T-helper 1 cell treated with Interleukin-12 subunit alpha and Interleukin-12 subunit beta and Interleukin-4 antibody, amounts not matched to agents 30 ng/mL and 1 ng/mL, for 36 hours (primary cell): ENCODE results near the gene CARD10. TPM values are rescaled to one million over a fixed set of nuclear protein-coding genes. Genes with fewer than 3 reads are reported as not detected.

Source experiments
- intact Hi-C: fragments of 100-400 bp; cut with micrococcal nuclease; formaldehyde crosslinking; loops from one replicate; pipeline ENCODE4 v1.15.1; 2024
- total RNA-seq: library from RNA; stranded (reverse); gene quantifications from 2 replicates; pipeline ENCODE4 v1.2.3, GENCODE V29; 2022

The CARD10 gene
- total RNA-seq, 1 donor from 2014 or later, result not detected

DNA sequence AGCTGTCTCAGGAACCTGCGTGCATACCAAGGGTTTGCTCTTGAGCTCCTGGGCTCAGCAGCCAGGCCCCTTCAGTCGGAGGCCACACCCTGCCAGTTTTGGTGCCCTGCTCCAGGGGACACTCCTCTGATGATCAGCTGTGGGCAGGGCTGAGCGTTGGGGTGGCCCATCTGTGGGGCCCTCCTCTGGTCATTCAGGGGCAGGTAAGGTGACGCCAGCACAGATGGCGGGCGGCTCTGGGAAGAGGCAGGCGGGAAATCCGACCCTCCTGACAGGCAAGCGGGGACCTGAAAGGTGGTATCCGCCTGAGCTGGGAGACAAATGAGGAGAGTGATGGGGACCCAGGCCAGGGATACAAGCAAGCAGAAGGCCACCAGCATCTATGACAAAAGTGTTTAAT is 29.2 kb downstream of the CARD10 start:
- intact Hi-C loops, result loop anchor here (10.0 kb wide), 1 partner anchor 195 kb away; the partner anchor contains the start of gene NOL12

DNA sequence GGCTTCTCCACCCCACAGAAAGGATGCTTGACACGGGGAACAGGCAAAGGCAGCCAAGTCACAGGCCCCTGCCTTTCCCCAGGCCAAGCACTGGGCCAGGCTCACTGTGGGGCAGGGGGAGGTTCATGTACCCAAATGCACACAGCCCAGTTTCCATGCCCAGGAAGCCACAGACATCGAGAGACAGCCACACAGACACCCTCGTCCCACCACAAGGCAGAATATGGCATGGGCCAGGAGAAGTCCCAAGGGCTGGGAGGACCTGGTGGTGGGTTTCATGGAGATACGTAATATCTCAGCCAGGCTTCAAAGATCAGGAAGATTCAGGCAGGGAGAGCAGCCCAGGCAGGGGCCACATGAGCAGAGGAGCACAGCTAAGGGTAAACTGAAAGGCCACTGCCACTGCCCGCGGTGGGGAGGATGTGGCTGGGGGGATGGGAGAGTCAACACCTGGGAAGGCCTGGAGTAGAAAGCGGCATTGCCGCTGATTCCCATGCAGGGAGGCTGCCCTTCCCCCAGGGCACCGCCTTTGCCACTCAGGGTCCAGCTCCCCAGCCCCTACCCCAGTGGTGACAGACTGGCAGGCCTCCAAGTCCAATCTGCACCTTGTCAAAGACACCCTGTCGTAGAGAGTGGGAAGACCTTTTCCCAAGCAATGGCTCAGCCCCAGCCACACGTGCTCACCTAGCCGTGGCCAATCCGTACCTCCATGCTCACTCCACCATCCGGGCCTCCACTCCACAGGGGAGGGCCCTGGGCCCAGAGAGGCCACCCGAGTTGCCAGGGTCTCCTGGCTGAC is 30.7 kb downstream of the CARD10 start:
- intact Hi-C loops, result loop anchor here (10.0 kb wide), 1 partner anchor 196 kb away; the partner anchor contains the start of gene NOL12

DNA sequence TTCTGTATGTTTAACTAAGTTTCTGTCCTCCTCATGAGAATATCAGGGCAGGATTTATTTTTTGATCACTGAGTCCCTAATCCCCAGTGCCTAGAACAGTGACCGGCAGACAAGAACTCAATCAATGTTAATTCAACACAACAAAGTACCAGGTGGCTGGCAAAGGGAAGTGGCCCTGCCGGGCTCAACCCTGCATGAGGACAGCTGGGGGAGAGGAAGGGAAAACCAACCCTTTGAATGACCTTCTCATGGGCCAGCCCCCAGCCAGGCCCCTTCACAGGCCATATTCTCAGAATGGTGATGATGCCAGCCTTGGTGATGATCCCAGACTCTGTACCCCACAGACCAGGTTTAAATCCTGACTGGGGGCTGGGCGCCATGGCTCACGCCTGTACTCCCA is 31.6 kb downstream of the CARD10 start:
- intact Hi-C loops, result loop anchor here (10.0 kb wide), 1 partner anchor 197 kb away; the partner anchor contains the start of gene NOL12

DNA sequence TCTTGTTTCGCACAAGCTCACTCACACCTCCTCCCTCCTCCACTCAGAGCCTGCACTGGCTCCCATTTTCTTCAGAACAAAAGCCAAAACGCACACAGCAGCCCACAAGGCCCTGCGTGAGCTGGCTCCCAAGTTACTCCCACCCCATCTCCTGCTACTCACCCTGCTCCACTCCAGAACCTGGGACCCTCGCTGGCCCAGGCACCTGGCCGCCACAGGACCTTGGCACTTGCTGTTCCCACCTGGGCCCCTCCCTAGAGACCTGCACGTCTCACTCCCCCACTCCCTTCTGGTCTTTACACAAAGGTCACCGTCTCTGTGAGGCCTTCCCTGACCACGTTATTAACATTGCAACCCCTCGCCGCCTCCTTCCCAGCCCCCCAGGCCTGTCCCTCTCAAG is 32.1 kb downstream of the CARD10 start:
- intact Hi-C loops, result loop anchor here (10.0 kb wide), 1 partner anchor 198 kb away; the partner anchor contains the start of gene NOL12

DNA sequence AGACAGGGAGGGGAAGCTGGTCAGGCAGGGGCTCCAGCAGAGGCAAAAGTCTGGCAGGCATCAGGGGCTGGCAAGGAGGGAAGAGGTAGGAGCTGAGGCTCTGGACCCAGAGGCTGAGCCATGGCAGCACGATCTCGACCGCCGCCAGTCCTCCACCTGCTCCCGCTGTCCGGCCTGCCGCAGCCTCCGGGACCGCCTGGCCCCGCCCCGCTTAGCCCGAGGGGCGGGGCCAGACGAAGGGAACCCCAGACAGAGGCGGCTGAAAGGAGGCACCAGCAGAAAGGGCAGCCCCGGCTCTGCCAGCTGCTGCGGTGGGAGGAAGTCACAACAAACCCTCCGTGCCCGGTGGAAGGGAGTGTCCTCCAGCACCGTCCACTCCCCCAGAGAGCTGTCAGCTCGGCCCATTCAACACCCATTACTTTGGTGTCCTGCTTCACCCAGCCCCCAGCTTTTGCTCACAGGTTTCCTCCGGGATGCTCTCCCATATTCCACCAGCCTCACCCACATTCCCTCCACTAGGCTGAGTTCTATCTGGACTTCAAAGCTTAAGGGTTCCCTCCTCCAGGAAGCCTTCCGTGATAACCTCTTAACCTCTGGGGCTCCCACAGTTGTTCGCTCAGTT is 32.9 kb downstream of the CARD10 start, which contains the start of gene MFNG:
Gene MFNG, minus strand, starts transcription at position 161 of the 622 bp plus-strand sequence. CDS start 207 bp downstream, outside the sequence.
- intact Hi-C loops, result loop anchor here (1.0 to 10.0 kb wide), 3 partner anchors 81 to 198 kb away; partner anchors contain the start of gene NOL12

DNA sequence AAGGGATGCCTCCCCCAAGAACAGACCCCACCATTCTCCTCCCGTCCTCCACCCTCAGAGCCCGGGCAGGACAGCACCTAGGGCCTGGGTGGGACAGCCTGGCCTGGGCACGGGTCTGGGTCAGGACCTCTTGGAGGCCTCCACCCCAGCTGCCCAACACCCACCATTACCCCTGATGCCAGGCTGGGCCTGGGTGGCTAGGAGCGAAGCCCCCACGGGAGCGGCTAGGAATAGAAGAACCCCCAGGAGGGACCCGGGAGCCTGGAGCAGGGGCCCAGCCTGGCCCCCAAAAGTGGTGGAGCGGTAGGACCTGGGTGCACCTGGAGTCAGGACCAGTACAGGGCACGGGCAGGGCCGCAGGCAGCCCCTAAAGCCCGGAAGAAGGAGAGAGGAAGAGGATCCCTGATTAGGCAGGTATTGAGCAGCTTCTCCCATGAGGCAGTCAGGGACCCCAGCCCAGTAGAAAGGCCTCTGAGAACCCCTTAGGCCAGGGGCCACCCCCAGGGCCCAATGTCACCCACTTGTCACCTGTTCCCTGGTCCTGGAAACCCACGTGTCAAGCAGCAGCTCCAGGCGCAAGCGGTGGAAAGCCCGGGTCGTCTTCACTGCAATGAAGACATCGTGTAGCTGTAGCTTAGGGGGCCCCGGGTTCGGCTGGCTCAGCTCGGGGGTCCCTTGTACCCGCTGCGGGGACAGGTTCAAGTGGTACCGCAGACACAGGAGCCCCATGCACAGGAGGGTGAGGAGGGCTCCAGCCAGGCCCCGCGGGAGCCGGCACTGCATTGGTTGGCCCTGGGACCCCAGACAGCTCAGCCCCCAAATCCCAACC is 33.6 kb downstream of the CARD10 start:
- intact Hi-C loops, result loop anchor here (1.0 to 10.0 kb wide), 3 partner anchors 82 to 199 kb away; partner anchors contain the start of gene NOL12

DNA sequence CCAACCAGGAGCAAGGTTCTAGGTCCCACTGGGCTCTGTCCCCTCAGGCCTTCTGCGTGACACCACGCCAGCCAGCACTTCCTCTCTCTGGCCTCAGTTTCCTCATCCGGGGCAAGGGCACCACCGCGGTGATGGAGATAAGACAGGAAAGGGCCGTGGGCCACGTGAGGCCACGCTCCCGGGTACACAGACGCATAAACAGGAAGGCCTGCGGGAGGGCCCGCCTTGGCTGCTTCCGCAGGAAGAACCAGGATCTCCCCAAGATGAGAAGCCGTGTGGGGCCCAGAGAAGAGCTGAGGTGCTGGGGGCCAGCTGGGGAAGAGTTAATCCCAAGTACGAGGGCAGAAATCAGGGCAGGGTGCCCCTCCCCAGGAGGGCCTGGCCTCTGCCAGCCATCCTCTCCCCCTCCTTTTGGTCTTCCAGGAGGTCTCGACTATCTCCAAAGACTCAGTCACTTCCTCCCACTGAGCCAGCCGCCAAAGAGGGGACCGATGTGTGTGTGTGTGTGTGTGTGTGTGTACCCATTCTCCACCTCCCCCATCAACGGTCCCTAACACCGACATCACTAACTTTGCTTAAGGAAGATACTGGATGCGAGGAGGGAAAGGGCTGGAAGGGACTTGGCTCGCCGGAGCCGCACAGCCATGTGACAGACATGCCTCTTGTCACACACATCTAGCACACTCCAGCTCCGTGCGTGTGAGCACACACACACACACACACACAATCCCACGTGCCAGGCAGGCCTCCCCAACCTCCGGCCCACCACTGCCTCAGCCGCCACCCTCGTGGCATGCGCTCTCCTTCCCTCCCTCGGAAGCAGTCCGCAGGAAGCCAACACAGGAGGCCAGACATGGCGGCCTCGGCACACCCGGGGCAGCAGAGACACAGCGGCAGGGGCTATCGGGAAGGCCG is 34.5 kb downstream of the CARD10 start:
- intact Hi-C loops, result loop anchor here (1.0 to 10.0 kb wide), 4 partner anchors 123 to 708 kb away; partner anchors contain the start of genes IFT27 and NOL12

DNA sequence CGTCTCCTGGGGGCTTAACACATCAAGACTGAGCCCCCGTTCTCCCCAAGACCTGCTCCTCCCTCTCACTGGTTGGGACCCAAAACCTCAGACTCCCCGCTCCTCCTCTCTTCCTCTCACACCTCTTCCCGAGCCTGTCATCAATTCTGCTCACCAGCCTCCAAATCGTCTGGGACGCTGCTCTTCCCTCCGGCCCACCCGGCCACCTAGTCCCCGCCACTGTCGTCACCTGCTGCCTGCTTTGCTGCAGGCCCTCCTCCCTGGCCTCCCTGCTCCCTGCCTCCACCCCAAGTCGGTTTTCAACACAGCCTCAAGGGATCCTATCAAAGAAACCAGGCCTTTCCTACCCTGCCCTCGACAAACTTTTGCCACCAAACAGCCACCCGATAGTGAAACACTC is 36.2 kb downstream of the CARD10 start:
- intact Hi-C loops, result loop anchor here (10.0 kb wide), 1 partner anchor 202 kb away; the partner anchor contains the start of gene NOL12

DNA sequence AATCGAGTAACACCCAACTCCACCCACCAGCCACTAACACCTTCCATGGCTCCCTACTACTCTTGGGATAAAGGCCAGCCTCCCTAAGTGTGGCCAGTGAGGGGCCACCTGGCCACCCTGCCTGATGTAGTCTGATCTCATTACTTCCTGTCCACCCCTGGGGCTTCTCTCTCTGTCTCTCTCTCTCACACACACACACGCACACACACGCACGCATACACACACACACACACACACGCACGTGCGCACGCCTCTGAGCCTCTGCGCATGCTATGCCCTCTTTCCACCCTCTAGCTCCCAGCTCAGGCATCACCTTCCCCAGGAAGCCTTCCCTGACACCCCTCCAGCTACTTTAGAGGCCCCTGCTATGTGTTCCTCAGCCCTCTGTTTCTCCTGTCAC is 37.0 kb downstream of the CARD10 start:
- intact Hi-C loops, result loop anchor here (10.0 kb wide), 1 partner anchor 203 kb away; the partner anchor contains the start of gene NOL12

DNA sequence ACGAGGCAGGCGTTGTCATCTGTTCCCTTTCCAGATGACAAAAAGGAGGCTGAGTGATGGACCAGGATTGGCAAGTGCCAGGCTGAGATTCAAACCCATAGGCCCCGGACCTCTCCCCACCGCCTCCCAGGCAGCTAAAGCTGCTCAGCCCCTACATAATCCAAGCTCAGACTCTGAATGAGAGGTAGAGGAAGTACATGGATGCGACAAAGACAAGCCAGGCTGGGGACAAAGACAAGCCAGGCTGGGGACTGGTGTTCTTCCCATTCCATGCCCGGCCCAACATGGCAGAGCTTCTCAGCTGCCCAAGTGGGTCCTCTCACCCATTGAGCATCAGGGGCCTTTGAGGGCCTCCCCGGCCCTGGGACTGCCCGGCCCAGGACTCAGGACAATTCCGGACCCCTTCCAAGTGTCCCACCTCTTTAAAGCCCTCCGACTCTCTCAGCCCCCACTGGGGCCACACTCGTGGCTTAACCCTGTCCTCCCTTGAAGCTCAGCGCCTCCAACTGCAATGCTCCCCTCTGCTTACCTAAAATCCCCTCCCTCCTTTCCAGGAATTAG is 37.8 kb downstream of the CARD10 start:
- intact Hi-C loops, result loop anchor here (10.0 kb wide), 1 partner anchor 203 kb away; the partner anchor contains the start of gene NOL12

DNA sequence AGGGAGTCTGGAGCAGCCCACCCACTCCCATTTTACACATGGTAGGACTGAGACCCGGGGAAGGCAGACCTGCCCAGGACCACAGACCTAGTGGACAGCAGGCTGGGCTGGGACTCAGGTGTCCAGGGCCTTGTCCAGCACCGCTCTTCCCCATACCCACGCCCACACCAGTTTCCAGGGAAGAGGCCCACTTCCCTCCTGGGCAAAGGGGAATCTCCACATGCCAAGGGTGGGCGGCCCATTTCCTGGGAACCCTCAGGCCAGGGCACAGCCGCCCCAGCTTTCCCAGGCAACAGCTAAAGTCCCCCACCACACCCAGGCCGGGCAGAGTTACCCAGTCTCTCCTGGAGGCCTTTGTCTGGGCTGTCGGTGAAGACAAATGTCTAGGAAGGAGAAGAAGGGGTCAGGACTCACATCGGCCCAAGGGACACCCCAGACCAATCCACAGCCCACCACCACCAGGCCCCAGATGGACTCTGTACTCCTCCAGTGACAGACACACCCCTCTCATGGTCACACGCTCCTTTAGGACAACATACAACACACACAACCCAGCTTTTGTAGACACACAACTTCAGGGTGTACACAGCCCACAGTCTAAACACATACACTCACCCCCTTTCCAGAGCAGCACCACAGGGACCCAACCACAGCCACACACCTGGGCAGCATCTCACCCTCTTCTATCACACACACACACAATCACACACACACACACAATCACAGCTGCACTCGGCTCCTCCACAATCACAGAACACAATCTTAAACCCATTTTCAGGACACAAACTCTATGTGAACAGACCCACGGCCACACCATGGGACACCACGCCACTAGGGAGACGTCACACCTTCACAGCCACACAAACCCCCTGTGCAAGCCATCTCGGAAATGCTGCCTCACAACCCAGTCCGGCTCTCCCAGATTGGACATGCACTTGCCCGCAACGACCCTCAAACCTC is 38.5 kb downstream of the CARD10 start:
- intact Hi-C loops, result loop anchor here (10.0 kb wide), 1 partner anchor 204 kb away; the partner anchor contains the start of gene NOL12

DNA sequence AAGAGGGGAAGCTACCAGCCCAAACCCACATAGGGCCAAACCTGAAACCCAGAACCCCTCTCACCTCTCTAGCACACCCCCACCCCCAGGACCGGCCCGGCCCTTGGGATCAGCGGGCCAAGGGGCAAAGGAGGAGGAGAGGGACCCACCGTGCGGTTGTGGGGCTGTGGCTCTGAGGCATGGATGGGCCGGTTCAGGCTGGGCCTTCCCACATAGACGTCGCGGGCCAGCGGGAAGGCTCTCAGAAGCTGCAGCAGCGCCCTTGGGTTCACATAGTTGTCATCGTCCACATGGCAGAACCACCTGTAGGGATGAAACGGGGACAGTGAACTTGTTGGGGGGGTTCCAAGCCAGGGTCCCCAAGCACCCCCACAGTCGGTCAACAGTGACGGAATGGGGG is 40.0 kb downstream of the CARD10 start:
- intact Hi-C loops, result no loop called here

DNA sequence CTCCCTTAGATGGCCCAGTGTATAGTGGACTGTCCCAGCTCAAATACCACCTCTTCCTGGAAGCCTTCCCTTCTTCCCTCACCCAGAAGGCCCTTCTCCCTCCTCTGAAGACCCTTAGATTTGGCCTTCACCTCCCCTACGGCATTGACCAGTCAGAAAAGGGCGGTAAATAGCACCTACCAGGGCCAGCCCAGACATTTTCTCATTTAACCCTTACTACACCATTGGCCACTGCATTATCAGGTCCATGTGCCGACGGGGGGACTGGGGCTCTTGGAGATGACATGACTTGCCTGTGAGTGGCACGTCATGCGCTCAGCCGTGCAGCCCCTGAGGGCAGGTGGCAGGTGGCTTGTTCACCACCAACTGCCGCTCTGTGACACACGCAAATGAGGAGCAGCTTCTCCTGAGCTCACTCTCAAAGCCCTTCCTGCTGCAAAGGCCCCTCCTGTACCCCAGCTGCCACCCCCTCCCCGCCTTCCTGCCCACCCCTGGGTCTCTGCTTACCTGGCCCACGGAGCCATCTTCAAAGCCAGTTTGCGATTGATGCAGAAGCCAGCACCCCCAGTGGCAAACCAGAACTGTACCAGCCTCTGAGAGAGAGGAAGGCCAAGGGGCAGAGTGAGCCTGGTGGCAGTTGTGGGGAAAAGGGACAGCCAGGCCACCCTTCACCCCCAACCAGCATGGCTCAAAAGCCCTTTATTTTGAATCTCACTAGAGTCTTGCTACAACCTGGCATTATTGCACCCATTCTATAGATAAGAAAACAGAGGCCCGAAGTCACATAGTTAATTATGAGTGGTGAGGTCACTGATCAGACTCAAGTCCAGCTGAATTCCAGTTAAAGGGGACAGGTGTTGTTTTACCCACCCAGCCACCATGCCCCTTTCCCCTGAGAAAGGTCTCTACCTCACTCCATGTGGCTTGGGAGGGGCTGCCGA is 42.6 kb downstream of the CARD10 start:
- intact Hi-C loops, result no loop called here

DNA sequence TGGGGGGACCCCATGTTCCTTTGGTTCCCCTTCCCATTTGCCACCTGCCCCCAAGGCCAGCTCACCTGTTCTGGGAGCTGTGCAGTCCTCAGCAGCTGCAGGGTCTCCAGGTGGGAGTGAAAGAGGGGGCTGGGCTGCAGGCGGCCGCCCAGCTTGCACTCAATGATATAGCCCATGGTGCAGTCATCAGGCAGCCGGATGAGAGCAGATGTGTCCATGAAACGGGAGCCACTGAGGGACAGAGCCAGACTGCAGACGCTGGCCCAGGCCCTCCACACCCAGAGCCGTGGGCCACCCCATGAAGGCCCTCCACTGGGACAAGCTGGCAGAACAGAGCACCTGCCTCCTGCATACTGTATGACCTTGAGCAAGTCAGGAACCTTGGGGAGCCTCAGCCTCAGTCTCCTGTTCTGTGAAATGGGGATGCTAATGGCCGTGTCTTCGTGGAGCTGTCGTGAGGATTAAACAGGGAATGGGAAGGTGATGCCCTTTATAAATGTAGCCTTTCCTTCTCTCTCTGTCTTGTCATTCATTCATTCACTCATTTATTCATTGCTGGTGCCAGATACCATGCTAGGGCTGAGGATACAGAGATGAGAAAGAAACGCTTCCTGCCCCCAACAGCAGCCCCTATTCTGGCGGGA is 44.6 kb downstream of the CARD10 start:
- intact Hi-C loops, result no loop called here

DNA sequence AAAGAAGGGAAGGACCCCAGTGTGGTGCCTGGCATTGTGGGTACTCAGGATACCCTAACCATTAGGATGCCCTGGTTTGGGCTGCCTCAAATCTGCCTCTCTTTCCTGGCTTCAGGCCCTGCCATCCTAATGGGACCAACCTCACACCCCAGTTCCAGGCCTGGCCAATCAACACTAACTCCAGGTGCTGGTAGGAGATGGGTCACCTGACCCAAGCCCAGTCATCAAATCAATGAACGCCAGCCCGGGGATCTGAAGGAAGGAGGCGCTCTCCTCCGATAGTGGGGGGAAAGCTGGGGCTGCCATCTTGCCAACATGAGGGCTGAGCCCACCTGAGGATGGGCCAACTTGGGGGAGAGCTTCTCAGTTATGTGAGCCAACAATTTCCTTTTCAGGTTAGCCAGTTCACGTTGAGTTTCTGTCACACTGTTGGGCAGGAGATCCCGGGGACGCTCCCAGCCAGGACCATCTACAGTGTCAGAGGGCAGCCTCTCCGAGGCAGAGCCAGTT is 45.7 kb downstream of the CARD10 start:
- intact Hi-C loops, result loop anchor here (2.0 kb wide), 1 partner anchor 19 kb away; no protein-coding TSS in a partner anchor

DNA sequence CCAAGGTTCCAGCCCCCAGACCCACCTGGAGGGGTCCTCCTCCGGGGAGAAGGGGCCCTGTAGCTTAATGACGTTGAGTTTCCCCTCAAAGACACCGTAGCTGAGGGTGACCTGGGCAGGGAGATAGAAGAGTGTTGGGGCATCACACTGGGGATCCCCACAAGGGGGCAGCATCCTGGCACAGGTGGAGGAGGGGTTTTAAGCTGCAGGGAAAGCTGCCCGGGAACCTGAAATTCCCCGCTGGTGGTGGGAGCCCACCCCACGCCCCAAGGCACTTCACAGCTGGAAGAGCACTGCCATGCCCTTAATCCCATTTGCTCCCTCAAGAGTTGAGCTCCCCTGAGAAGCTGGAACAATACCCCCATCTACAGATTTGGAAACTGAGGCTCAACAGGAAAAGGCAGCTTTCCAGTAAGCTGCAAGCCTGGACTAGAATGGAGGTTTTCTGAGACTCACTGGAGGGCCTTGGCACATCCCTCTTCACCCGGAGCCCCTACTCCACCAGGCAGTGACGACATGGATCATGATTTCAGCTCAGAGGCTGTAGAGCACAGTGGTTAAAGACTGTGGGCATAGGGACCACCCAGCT is 46.7 kb downstream of the CARD10 start:
- intact Hi-C loops, result loop anchor here (1.0 to 2.0 kb wide), 3 partner anchors 20 to 95 kb away; no protein-coding TSS in a partner anchor
